Amniotic stem cell (primary cell): ENCODE measurements around the gene DNAJB8.

ENCODE experiments used
- DNase-seq: peaks from one replicate; lab custom pipeline; 2025; lab: John Stamatoyannopoulos, UW

Gene DNAJB8

GRCh38 chr3:128464188-128464587, 2.5 kb downstream of the DNAJB8 start:
- no peak for DNase-seq

GRCh38 chr3:128463771-128464170, 2.9 kb downstream of the DNAJB8 start:
- DNase-seq, result no peak

GRCh38 chr3:128463354-128463753, 3.3 kb downstream of the DNAJB8 start:
- no peak for DNase-seq

GRCh38 chr3:128462931-128463330, 3.8 kb downstream of the DNAJB8 start:
- DNase-seq, result no peak

DNA sequence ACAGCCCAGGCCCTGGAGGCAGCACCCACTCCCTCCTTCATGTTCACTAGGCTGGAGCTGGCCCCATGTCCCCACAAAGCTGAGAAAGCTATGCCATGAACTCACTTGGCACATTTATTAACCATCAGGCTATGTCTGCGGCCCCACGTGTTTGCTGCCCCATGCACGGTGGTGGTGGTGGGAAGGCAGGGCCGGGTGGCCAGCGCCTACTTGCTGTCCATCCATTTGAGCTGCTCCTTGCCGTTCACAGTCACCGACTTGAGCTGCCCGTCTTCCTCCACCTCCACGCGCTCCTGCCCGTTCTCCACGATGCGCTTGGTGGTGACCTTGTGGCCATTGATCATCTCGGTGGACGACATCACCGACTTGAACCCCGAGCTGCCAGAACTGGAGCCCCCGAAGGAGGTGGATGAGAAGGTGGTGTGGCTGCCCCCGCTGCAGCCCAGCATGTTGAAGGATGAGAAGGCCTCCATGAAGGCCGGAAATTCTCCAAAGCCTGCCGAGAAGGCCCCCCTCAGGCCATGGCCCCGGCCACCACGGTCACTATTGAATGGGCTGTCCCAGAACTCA, 4.3 kb downstream of the DNAJB8 start:
- no peak for DNase-seq

DNA sequence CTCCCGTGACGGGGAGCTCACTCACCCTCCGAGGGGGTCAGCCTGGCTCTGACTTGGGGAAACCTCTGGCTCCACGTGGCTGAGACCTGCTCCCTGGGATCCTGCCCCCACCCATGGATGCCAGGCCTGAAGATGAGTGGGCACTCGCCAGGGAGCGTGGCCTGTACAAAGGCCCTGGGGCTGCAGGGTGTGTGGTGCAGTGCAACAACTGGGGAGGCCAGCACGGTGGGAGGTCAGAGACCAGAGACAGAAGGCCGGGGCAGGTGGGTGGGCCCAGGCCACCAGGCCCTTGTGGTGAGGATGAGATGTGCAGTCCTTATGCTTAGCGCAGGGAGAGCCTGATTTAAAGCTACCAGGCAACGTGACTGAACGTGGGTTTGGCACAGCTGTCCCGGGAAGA, 5.0 kb downstream of the DNAJB8 start:
- no peak for DNase-seq

DNA sequence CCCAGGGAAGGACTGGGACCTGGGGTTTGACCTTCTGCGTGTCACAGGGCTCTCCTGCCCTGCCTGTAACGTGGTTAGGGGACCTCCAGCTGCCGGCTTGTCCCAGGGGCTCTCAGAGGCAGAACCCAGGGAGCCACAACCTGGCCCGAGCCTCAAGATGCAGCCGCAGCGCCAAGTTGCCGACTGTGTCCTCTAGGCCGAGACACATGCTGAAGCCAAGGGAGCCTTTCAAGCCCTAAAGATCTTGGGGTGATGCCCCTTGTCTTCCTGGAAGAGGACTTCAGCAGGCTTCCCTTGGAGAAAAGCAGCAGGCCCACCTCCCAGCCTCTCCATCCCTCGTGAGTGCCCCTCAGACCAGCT, 7.2 kb downstream of the DNAJB8 start:
- no peak for DNase-seq

GRCh38 chr3:128458746-128459460, 7.8 kb downstream of the DNAJB8 start:
- no peak for DNase-seq

DNA sequence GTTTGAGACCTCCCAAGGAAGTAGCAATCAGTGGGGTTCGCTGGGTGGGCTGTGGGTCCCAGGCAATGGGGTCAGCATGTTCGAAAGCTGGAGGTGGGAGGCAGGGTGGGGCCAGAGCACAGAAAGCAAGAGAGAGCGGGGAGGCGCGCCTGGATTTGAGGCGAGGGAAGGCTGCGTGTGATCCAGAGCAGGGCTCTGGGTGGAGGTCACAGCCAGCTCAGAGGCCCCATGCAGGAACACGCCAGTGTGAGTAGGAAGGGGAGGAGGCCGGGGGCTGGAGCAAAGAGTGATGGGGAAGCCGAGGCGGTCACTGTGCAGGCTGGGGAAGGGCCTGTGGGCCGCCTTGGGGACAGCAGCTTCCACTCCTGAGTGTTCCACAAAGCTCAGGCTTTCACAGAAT, 8.8 kb downstream of the DNAJB8 start:
- no peak for DNase-seq

- DNase-seq, result no peak
Observed at GRCh38 chr3:128456776-128457715, 9.6 kb downstream of the DNAJB8 start.

DNA sequence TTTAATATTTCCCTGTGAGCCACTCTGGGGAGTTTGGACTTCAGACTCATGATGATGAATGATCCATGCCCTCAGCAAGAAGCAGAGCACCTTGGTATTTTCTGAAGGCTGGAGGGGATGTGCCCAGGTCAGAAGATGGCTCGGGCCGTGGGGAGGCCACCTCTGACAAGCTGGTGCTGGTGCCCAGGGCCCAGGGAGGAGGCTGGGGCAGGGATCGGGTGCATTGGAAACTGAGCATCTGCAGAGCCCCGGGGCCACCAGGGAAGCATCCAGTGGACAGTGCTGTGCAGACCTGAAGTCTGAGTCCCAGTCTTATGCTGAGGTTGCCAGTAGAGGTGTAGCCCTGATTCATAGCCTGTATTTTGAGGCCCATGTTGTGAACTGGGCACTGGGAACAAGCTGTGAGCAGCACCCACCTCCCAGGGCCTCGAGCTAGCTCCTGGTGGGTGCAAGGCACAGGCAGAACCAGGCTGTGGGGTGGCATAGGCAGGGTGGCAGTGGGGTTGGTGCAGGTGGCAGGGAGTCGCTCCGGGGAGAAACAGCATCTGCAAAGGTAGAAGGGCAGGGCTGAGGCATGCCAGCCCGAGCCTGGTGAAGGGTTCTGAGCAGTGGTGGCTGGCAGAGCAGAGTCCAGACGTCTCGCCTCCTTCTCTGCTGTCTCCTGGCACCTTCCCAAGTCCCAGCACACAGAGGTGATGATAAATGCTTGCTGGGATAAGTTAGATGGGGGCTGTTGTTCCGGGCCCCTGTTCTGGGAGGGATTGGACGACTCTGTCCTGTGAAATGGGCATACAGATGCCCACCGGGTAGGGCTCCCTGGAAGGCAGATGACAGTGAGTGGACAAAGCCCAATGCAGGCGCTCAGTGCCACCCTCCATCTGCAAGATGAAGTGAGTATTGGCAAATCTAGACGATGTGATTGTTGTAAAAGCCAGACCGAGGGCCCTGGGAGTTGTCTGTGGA, 10.6 kb downstream of the DNAJB8 start:
- DNase-seq, result no peak

DNA sequence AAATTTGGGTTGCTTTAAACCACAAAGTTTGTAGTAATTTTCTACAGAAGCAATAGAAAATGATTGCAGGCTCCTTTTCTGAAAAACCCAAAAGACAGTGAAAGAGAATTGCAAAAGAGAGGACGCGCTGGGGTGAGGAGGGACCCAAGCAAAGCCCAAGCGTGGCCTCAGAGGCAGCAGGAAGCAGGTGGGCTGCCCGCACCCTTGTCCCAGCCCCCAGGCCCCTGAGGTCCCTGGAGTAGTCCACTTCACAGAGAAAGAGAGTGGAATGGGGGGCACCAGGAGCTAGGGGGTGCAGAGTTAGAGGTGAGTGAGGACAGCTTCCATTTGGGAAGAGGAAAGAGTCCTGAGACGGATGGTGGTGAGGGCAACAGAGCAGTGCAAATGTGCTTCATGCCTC, 11.6 kb downstream of the DNAJB8 start:
- DNase-seq, result no peak

- no peak for DNase-seq
Observed at GRCh38 chr3:128454310-128454618, 12.4 kb downstream of the DNAJB8 start.

- no peak for DNase-seq
Observed at GRCh38 chr3:128453501-128454309, 13.0 kb downstream of the DNAJB8 start.

DNA sequence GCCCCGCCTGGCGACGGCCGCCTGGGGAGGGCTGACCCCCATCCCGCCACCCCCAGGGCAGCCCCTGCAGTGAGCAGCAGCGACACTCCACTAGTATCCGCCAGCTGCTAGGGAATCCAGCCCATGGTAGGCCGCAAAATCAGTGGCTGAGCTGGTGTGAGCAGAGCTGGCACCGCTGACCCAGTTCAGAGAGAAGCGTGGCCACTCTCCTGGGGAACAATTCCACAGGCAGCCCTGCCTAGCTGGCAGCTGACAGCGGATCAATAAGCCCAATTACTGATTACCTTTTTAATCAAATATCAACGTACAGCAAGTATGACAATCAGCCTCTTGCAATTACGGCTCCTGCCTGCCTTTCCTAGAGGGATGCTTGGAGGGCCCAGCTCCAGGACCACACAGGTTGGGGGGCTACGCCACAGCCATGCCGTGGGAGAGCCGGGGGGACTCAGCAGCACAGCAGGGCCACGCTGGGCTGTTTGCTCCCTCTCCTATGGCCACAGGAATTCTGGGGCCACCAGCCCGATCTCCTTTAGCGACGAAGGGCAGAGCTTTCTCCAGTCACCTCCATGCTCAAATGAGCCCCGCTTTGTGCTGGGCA, 13.9 kb downstream of the DNAJB8 start:
- DNase-seq, result no peak

DNA sequence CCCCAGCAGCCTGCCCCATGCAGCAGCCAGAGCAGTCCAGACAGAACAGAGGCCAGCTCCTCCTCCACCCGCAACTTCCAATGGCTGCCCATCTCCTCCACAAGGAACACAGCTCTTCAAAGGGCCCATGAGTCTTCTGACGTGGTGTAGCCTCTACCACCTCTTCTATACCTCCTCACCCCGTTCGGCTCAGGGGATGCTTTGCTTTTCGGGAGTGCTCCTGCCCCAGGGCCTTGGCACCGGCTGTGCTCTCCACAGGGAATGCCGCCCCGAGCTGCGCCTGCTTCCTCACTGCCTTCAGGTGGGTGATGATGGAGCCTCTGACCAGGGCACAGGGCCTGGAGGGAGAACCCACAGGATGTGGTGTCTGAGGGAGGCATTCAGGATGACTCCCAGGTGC, 14.6 kb downstream of the DNAJB8 start:
- no peak for DNase-seq

DNA sequence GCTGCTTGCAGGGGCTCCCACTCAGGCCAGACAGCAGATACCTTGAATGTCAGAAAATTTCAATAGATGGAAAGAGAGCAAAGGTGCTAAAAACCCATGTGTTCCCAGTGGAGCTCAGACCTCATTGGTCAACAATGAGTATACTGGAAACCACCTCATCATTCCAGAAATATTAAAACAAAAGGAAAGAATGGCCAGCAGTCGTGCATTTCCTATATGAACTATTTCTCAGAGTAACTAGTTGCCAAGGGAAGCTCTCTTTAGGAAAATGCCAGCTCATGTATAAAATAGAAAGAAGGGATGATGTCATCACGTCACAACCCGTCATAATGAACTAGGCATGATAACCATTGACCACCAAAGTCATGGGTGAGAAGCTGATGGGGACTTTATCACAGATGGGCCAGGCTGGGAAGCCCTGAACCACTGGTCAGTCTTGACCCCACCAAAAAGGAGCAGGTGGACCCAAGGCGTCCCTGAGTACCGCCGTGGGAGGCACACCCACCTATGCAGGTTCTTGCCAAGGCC, 17.5 kb downstream of the DNAJB8 start:
- DNase-seq, result no peak

GRCh38 chr3:128448491-128448890, 18.2 kb downstream of the DNAJB8 start:
- no peak for DNase-seq

DNA sequence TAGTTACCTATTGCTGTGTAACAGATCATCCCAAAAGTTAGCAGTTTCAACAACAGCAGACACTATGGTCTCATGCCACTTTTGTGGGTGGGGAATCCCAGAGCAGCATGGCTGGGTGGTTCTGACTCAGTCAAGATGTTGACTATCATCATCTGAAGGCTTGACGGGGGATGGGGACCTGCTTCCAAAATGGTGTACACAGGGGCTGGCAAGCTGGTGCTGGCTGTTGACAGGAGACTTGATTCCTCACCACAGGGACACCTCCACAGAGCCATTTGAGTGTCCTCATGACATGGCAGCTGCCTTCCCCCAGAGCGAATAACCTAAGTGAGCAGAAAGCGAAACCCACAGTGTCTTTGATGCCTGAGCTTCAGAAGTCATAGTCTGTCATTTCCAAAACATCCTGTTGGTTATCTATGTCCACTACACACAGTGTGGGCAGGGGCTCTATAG, 19.1 kb downstream of the DNAJB8 start:
- no peak for DNase-seq

DNA sequence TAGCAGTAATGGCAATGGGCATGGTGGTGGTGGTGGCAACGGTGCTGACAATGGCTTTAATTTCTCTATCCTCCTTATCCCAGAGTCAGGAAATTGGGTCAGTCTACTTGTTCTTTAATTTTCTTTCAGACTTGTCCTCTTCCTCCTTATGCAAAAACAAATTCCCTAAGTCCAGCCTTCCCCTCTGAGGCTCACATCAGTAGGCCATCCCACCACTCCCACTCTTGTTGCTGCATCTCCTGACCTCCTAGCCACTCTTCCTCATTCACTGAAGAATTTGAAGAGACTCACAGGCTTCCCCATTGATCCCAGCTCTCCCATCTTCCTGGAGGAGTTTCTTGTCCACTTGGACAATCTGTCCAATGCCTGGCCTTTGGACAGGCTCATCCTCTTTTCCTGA, 19.9 kb downstream of the DNAJB8 start:
- DNase-seq, result no peak
